ENCODE results near the gene MRAP. TPM values are rescaled to one million over a fixed set of nuclear protein-coding genes. Genes with fewer than 3 reads are reported as not detected.

MRAP gene
- total RNA-seq, 1 experiment from 2014 or later = not detected

DNA sequence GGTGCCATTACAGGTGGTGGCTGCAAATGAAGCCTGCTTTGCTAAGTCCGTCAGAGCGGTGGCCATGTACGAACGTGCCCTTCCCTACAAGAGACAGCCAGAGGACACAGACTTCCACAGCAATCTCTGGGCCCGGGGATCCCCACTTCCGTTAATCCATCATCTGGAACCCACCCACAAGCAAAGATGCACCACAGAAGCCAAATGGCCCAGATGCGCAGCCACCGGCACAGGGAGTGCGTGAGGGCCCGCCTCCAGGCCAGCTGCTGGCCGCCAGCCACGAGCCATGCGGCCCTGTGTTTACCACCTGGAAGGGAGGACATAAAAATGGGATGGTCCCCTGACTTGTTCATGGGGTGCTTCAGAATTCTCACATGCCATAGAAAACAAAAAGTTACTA lies 22.1 kb downstream of the MRAP start:
- DNase-seq (ENCODE audit: extremely low read depth, low read depth) = no peak

DNA sequence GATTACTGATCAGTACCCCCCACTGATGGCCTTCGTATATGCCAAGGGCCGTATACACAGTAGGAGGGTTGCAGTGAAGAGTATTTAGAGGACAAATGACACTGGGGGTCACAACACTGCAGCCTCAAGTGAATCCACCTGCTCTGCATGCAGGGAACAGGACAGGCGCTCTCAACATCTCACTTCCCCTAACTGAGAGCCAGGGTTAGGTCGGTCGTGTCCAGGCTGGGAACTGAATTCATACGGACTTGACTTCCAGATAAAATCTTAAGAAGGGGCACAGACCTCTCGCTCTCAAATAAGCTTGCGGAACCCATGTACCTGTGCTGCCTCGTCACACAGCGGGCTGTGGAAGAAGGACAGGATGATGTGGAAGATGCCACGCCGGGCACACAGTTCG lies 22.8 kb downstream of the MRAP start:
- no peak for DNase-seq (ENCODE audit: extremely low read depth, low read depth)

DNA sequence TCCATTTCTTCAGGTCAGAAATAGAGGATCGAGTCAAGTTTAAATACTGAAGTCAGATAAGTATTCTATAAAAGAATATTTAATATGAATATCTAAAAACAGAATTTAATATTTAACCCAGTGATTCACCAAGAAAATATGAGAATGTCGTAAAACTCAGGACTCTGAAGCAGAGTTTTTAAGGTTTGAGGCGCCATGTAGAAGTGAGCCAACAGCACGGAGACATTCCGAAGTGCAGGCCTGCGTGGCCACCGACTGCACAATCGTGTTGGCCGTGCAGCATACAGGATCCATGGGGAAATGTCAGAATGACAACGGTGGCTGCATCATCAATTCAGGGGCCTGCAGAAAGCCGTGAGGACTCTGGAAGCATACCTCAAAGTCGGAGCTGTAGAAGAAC lies 23.4 kb downstream of the MRAP start:
- DNase-seq (ENCODE audit: extremely low read depth, low read depth) = no peak

DNA sequence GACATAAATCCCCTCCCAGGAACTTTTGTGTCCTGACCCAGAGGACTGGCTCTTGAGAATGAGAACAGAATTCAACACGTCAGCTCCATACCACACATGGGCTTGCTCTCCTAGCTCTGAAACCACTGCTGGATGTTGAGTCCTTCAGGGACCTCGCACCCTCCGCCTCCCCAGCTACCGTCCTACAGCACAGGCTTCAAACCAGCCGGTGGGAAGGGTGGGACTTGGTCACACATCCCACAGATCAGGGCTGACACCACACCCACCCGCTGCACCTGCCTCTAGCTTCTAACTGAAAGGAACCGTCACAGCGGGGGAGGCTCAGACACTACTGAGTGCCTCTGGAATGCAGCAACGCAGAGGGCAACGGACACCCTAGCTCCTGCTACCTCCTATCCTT lies 24.0 kb downstream of the MRAP start:
- no peak for DNase-seq (ENCODE audit: extremely low read depth, low read depth)

DNA sequence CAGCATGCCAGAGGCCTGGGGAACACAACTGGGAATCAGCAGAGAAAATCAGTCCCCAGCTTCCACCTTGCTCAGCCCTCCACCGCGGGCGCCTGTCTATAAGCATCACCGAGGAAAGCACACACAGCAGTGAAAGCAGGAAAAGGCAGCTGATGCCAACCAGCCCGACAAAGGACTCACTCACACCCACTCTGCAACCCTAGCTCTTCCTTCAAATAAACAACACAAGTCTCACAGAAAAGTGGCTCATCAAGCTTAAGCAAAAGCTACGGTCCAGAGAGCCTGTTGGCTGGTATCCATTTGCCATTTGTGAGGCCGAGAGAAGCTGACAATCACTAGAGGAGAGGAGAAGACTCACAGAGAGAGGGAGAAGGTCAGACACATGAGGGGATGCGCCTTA lies 27.1 kb downstream of the MRAP start:
- no peak for DNase-seq (ENCODE audit: extremely low read depth, low read depth)

DNA sequence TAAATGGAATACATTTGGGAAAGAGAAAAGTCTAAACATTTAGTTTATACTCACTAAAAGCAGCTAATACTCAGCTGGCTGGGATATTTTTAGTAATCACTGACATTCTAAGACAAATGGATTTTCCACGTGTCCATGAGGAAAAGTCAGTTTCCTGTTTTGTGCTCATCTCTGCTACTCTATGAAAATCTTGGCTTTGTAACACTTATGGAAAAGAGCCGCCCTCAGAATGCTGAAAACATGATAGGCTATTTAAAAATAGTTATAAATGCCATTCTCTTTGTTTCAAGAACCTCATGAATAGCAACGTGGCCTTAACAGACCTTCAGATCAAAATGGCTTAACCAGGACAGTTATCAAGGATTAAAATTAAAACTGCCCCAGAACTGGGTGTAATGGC lies 29.9 kb downstream of the MRAP start:
- DNase-seq (ENCODE audit: extremely low read depth, low read depth) = no peak

DNA sequence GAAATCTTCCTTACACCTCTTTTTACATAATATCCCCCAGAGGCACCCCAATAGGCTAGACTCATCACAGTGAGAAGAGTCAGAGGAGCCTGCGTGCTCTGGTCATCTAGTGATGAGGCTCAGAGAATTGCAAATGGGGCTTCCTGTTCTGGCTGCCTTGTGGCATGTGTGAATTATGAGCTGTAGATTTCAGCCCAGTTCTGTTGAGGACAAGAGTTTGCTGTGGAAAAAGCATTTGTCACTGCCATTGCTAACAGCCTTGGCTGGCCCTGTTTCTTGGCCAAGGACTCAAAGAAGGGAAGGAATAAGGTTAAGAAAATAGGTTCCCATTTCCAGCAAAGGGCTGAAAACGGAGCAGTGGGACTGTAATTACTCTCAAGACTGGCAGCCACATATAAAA lies 30.7 kb downstream of the MRAP start:
- DNase-seq (ENCODE audit: extremely low read depth, low read depth) = no peak

DNA sequence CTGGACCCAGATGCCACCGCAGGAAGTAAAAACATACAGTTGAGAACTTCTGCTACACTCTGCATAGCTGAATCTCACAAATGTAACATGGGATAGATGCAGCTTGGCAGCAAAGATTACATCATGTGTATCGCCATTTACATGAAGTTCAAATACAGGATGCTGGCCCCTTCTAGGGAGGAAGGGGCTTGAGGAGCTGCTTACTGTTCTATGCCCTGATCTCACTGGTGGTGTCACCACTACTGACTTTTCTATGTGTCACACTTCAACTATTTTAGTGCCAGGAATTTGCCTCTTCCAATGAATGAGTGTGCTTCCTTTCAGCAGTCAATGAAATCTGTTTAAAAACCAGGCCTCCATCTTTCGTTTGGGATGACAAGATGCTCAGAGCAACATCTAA lies 31.1 kb downstream of the MRAP start:
- no peak for DNase-seq (ENCODE audit: extremely low read depth, low read depth)

DNA sequence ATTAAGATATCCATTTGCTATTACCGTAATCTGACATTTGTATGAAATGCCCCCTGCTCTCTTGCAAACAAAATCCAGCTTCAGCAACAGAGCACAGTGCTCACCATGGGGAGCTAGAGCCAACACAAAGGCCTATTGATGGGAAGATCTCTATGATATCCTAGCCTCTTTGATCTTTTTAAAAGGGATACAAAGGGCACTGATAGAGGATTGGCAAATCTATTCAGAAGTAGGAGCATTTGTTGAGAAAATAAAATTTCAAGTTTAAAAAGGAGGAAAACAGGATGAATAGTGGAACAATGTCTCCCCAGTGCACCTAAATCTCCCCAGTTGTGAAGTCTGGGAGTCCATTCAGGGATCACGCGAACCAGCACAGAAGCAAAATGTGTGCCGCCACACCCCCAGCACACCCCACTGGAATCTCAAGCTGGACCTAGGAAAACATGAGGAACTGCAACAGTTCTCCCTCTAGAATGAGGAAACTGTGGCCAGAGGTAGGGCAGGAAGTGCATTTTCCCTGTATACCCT lies 32.2 kb downstream of the MRAP start:
- no peak for DNase-seq (ENCODE audit: extremely low read depth, low read depth)

DNA sequence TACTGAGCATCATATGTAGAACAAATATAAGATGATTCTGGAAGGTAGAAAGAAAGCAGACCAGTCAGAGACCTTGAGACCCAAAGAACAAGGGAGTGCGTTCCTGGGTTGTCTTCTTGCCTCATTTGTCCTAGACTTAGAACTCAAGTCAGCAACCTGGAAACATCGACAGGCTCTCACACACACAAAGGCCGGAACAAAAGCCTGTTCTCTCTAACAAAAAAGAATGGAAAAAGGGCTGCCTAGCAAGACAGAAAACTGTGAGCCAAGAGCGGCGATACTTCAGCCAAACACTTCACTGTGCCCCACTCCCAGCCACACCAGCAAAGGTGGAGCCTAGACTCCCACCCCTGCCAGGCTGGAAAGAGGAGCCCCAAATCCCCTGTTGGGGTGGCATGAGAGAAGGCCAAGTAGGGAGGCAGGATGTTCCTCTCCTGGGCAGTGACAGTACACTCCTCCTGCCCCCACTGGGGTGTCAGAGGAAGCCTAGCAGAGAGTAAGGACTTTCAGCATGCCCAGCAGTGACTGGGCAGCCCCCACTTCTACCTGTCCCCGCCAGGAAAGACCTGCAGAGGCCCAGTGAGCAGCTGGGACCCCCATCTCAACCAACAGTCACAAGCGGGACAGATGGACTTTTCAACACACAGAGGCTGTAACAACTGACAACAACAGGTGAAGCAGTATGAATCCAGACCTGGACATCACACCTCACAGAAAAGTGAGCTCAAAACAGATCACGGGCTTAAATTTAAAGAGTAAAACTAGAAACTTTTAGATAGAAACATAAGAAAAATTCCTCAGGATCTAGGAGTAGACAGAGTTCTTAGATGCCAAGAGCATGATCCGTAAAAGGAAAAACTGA lies 33.0 kb downstream of the MRAP start:
- no peak for DNase-seq (ENCODE audit: extremely low read depth, low read depth)

DNA sequence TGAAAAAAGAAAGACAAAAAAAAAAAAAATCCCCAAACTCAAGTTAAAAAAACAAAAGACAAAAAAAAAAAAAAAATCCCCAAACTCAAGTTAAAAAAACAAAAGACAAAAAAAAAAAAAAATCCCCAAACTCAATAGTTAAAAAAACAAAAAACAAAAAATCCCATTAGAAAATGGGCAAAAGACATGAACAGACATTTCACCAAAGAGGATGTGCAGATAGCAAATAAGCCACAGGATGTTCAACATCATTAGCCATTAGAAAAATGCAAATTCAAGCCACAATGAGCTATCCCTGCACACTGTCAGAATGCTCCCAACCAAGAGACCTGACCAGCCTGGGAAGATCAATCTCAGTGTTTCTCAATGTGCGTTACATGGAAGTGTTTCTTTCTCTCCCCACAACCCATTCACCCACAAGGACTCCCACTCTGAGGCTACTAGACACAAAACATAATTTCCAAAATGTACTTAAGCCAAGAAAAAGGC lies 33.9 kb downstream of the MRAP start:
- no peak for DNase-seq (ENCODE audit: extremely low read depth, low read depth)

DNA sequence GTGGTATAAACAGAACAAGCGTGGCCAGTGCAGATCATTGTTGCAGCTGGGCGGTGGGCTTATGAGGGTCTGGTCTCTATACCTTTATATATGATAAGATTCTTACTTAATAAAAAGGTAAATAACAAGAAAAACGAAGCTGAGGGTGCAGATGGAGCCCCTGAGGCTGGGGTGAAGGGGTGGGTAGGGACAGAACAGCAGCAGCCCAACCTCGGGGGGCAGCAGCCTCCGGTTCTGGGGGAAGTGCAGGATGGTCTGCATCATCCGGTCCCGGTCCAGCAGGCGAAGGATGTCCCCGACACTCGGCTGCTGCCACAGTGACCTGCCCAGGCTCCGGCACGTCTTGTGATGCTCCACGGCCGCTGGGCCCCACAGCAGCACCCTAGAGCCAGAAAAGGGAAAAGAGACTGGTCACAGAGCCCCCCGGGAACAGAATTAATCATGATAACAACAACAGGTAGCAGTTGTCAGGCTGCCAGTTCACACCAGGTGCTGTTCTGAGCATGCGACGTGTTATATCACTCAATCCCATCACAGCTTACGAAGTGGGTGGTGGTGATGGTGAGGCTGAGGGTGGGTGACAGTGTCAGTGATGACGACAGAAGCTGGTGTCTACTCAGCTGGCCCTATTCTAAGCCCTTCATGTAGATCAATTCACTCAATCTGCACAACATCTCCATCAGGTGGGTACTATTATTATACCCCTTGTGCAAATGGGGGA lies 35.5 kb downstream of the MRAP start:
- DNase-seq (ENCODE audit: extremely low read depth, low read depth) = no peak

DNA sequence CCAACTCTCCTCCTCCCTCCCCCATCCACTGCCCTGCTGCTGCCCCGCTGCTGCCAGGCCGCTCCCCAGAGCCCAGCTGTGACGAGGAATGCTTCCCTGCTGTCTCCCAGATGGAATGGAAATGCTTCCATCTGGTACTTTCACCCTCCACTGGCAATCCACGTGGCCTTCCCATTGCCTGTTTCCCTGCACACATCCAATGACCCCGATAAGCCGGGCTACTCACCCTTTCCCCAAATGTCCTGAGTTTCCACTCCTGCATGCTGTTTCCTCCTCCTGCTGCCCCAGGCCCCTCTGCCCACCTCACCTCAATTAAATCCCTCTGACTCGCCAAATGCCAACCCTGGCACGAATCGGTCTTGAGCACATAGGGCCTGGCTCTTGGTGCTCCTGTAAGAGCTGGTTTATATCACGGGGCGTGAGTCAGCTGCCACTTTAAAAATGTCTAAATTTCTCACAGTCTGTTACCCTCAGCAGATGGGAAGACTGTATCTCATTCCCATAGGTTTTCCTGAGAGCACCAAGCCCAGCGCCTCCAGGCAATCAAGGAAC lies 36.4 kb downstream of the MRAP start:
- DNase-seq (ENCODE audit: extremely low read depth, low read depth) = no peak

DNA sequence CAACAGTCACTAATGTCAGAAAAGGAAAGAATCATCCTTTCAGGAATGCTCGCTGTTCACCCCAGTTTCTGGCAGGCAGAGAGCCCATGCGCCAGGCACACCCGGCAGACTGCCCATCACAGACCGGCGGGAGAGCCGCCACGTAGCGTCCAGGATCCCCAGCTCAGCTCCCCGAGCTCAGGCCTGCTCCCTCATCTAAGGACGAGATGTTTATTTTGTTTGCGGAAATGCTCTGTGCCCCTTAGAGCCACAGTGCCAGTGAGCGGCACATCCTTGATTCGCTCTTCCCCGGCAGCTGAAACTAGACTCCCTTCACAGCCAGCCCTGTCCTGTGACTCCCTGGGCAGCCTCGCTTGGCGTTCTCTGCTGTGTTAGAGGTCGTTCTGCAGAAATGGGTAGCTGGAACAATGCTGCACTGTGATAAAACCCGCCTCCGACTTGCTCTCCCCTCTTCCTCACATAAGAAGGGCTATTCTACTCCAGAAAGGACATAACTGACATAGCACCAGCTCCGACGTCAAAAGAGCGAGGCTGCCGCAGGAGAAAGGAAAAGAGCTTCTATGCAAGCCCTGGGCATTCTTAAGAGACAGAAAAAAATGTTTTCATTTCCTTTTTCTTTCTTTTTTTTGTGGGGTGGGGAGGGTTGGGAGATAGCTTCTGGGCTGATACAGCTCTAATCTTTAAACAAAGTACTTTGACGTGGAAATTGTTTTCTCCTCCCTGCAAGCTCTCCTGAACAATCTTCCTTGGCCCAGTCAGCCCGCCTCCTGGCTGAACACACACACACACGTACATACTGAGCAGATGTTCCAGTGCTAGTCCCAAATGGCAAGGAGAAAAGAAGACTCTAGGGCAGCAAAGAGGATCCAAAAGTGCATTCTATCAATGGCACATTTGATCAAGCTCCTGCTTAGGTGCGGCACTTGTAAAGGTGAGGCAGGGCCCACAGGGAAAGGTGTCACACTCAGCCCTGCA lies 37.2 kb downstream of the MRAP start:
- DNase-seq (ENCODE audit: extremely low read depth, low read depth) = no peak

DNA sequence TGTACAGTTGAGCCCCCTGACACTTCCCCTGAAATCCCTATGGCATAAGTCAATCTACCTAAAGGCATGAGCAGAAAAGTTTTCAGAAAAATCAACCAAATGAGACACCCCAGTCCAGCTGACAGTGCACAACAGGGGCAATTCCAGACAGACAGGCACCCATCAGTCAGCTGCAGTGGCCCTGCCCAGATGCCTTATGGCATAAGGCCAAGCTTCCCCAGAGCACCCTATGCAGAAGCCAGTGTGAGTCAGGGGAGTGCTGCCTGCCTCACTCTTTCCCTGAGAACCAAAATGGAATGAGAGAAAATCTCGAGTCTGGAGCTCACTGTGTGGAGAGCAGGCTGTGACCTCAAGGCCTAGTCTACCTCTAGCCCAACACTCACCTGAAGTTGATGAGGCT lies 38.1 kb downstream of the MRAP start:
- DNase-seq (ENCODE audit: extremely low read depth, low read depth) = no peak

DNA sequence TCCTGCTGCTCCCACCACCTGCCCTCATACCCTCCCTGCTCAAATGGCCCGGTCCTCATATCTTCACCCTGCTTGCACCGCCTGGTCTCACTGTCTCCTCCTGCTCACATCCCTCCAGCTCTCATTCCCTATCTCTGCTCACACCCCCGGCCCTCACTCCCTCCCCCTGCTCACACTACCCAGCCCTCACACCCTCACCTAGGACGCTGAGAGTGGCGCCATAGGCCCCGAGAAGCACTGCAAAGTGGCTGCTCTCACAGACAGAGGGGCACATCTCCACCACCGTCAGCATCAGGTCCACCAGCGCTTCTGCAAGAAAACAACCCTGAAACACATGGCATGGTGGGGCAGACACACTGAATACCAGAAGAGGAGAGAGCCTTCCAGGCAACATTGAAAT lies 38.6 kb downstream of the MRAP start:
- DNase-seq (ENCODE audit: extremely low read depth, low read depth) = no peak

DNA sequence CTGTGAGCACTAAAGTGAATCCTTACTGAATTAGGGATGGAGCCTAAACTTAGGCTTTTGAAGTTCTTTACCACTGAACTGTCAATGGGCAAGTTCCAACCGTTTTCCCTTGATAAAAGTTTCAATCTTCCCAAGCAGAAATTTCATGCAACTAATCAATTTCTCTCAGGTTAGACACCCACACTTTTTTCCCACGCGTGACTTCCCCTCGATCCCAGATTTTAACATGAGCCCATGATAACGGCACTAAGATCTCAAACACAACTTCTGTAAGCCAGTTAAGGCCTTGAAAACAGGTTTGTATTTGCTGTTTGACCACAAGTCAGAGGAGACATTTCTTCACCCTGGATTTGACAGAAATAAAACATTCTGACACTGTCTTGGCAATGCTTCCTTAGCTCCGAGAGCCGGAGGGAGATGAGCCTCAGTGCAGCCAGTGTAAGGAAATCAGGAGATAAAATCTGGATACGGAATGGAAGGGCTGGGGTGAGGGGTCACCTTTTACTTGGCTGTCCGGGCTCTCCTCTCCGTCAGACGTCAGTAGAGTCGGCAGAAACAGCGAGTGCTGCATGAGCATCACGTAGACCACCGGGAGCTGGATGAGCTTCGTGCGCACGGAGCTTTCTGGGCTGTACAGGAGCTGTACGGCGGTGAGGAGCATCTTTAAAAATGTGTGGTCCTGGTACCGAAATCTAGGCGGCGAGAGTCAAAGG lies 39.7 kb downstream of the MRAP start:
- no peak for DNase-seq (ENCODE audit: extremely low read depth, low read depth)

DNA sequence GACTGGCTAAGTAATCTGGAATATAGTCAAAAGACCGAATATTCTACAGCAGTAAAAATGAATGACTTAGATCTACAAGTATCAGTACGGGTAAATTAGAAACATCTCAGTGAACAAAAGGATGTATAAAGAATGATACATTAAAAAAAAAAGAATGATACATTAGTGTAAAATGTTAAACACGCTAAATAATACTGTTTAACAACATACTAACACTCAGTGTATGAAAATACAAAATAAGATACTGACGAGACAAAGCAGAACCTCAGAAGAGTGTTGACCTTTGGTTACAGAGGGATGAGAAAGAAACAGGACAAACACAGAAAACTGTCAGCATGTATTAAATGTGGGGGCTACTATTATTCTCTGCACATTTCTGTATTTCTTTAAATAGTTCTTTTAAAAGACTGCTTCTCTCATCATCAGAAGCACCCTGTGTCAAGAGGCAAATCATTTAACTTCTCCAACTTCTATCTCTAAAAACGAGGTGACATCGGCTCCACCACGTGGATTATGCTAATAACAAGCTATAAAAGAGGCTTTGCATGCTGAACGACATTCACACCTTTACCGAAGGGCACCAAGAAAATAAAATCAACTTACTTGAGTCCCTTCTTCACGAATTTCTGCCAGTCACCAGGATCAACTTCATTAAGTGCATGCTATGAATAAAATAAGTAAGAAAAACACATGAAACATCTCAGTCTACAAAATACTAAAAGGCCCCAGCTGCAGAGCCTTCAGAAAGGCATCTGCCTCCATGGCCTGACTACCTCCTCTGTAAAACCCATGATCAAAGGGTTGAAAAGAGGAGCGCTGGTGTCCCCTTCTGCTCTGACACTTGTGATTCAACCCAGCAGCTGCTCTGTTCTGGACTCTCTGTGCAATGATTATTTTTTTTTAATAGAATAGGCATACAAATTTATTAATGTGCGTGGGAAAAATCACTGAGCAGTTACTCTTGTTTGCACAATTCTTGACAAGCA lies 42.5 kb downstream of the MRAP start:
- DNase-seq (ENCODE audit: extremely low read depth, low read depth) = no peak

DNA sequence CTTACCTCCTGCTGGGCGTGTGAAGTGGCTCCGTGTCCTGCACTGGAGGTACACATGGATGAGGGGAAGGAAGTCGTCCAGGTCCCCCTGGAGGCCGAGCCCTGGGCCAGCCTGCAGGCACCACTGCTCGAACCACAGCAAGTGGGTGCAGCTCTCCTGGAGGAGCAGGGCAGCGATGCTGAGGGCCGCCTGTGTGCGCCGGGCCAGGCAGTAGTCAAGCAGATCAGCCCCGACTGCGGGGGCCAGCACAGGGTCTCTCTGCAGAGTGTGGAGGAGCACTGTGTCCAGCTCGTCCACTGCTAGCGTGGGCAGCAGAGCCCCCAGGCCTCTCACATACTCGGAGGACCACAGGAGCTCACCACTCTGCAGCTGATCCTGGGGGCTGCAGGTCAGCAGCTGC lies 48.3 kb downstream of the MRAP start:
- no peak for DNase-seq (ENCODE audit: extremely low read depth, low read depth)
